Neuron (in vitro differentiated cells): ENCODE results near the gene NPFFR2.
"Not testable (repeated sequence)": the region's sequence is repeated elsewhere in the genome, so short reads cannot be mapped to it uniquely, and the experiment has no call there.

Experiments
- H2AFZ ChIP-seq: one replicate; pipeline ENCODE4 v1.6.1; 2013; ENCODE audit warnings: low read depth, mild to moderate bottlenecking, inconsistent platforms, low read length, moderate library complexity
- H3K27me3 ChIP-seq: one replicate; pipeline ENCODE4 v1.6.1; 2013; ENCODE audit warnings: low read length; ENCODE audit not compliant: insufficient read depth
- H3K36me3 ChIP-seq: one replicate; pipeline ENCODE4 v1.6.1; 2013; ENCODE audit warnings: low read length; ENCODE audit not compliant: insufficient read depth
- H3K4me1 ChIP-seq: one replicate; pipeline ENCODE4 v1.6.1; 2013; ENCODE audit warnings: low read length; ENCODE audit not compliant: insufficient read depth
- H3K4me3 ChIP-seq: 2 replicates; pipeline ENCODE4 v1.5.1; 2013; ENCODE audit warnings: mild to moderate bottlenecking, low read length, moderate library complexity
- H3K9me3 ChIP-seq: one replicate; pipeline ENCODE4 v1.6.1; 2013; ENCODE audit warnings: low read length

The NPFFR2 gene

DNA sequence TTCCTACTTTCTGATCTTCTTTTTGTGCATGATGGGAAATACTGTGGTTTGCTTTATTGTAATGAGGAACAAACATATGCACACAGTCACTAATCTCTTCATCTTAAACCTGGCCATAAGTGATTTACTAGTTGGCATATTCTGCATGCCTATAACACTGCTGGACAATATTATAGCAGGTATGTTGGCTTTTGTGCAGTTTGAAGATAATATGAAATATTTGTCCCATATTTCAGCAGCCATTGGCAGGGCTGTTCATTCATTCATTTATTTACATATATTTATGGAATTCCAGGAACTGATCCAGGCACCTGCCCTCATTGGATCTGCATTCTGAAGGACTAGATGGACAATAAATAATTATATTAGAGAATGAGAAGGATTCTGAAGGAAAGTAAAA is 96.9 kb downstream of the NPFFR2 start:
- Histone ChIP-seq H3K4me1 (no peaks in the 10 kb centered on the region), H3K9me3 (no peaks in the 10 kb centered on the region), H3K36me3 (no peaks in the 10 kb centered on the region), H3K27me3 (no peaks in the 10 kb centered on the region), H3K4me3 (no peak overlapping the region), H2AFZ (no peak overlapping the region)

DNA sequence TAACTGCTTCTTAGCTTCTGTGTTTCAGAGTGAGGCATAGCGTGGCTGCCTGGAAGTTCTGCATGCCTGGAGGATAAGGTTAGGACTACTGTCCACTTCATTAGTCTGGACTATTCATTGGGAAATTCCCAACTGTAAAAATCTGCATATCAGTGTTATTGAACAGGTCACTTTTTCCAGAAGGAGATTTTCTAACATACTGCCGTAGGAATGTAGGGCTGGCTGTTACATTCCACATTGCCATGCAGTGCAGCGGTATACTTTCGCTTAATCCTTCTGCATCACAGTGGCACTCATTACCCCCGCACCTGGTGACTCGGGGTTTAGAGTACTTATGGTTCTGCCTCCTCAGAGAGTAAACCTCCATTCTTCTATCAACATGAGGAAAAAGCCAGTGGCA is 104.6 kb downstream of the NPFFR2 start:
- no peak overlapping the region for H2AFZ ChIP-seq
- H3K27me3 ChIP-seq: no peaks in the 10 kb centered on the region
- H3K4me3 ChIP-seq: no peak overlapping the region
- no peaks in the 10 kb centered on the region for H3K4me1 ChIP-seq
- H3K36me3 ChIP-seq: no peaks in the 10 kb centered on the region
- H3K9me3 ChIP-seq: no peaks in the 10 kb centered on the region

DNA sequence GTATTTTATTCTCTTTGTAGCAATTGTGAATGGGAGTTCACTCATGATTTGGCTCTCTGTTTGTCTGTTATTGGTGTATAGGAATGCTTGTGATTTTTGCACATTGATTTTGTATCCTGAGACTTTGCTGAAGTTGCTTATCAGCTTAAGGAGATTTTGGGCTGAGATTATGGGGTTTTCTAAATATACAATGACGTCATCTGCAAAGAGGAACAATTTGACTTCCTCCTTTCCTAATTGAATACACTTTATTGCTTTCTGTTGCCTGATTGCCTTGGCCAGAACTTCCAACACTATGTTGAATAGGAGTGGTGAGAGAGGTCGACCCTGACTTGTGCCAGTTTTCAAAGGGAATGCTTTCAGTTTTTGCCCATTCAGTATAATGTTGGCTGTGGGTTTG is 108.2 kb downstream of the NPFFR2 start:
- not testable (repeated sequence) for H3K27me3 ChIP-seq, H2AFZ ChIP-seq, H3K36me3 ChIP-seq, H3K4me1 ChIP-seq, H3K4me3 ChIP-seq, H3K9me3 ChIP-seq

DNA sequence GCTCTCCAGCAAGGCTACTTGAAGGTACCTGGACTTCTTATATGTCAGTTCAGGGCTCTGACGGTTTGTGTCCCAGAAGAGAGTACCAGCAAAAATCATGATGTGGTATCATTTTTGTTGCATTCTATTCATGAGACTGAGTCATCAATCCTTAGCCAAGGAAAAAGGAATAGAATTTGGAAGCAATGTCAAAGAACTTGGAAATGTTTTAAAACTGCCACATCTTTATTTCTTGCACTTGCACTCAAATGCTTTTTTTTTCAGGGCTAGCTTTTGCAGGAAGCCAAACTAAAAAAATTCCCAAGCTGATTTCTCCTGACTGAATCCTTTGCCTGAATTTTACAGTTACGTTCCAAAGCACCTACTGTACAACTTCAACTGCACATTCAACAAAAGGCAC is 112.4 kb downstream of the NPFFR2 start:
- Histone ChIP-seq H3K36me3 (no peaks in the 10 kb centered on the region), H3K4me1 (no peaks in the 10 kb centered on the region), H2AFZ (no peak overlapping the region), H3K4me3 (no peak overlapping the region), H3K9me3 (no peaks in the 10 kb centered on the region), H3K27me3 (no peaks in the 10 kb centered on the region)

DNA sequence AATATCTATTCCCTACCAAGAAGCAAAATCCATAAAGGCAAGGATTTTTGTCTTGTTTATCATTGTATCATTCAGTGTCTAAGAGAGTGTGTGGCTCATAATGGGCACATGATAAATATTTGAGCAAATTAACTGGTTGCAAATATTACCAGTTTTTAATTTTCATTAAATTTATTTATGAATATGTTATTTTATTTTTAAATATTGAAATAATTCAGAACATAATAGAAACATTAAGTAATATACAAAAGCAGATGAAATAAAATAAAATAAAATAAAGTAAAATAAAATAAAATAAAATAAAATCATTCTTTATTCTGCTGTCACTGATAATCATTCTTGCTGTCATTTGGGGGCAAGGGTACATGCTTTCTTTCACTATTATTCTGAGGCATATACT is 120.9 kb downstream of the NPFFR2 start:
- H3K4me3 ChIP-seq: no peak overlapping the region
- no peaks in the 10 kb centered on the region for H3K4me1 ChIP-seq
- H2AFZ ChIP-seq: no peak overlapping the region
- H3K27me3 ChIP-seq: no peaks in the 10 kb centered on the region
- H3K9me3 ChIP-seq: no peaks in the 10 kb centered on the region
- H3K36me3 ChIP-seq: no peaks in the 10 kb centered on the region

DNA sequence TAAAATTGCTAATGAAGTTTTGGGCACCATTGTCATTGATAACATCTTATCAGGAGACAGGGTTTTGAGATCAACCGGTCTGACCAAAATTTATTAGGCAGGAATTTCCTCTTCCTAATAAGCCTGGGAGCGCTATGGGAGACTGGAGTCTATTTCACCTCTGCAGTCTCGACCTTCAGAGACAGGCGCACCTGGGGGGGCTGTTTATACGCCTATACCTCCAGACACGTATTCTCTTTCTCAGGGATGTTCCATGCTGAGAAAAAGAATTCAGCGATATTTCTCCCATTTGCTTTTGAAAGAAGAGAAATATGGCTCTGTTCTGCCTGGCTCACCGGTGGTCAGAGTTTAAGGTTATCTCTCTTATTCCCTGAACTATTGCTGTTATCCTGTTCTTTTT is 121.8 kb downstream of the NPFFR2 start:
- H3K4me3 ChIP-seq, H3K9me3 ChIP-seq, H3K36me3 ChIP-seq, H3K27me3 ChIP-seq, H3K4me1 ChIP-seq, H2AFZ ChIP-seq: not testable (repeated sequence)

DNA sequence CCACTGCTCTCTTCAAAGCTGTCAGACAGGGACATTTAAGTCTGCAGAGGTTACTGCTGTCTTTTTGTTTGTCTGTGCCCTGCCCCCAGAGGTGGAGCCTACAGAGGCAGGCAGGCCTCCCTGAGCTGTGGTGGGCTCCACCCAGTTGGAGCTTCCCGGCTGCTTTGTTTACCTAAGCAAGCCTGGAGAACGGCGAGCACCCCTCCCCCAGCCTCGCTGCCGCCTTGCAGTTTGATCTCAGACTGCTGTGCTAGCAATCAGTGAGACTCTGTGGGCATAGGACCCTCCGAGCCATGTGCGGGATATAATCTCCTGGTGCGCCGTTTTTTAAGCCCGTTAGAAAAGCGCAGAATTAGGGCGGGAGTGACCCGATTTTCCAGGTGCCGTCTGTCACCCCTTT is 137.5 kb downstream of the NPFFR2 start:
- not testable (repeated sequence) for H2AFZ ChIP-seq, H3K9me3 ChIP-seq, H3K4me1 ChIP-seq, H3K36me3 ChIP-seq, H3K4me3 ChIP-seq, H3K27me3 ChIP-seq

DNA sequence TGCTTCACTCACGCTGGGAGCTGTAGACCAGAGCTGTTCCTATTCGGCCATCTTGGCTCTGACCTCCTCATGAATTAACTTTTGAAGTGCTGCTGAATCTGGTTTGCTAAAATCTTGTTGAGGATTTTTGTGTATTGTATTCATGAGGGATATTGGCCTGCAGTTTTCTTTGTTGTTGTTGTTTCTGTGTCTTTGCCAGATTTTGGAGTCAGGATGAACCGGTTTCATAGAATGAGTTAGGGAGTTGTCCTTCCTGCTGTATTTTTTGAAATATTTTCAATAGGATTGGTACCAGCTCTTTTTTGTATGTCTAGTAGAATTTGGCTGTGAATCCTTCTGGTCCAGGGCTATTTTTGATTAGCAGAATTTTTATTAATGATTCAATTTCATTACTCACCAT is 138.1 kb downstream of the NPFFR2 start:
- no peak overlapping the region for H2AFZ ChIP-seq
- no peak overlapping the region for H3K4me3 ChIP-seq
- H3K4me1 ChIP-seq: no peaks in the 10 kb centered on the region
- H3K36me3 ChIP-seq: no peaks in the 10 kb centered on the region
- no peaks in the 10 kb centered on the region for H3K27me3 ChIP-seq
- no peaks in the 10 kb centered on the region for H3K9me3 ChIP-seq

DNA sequence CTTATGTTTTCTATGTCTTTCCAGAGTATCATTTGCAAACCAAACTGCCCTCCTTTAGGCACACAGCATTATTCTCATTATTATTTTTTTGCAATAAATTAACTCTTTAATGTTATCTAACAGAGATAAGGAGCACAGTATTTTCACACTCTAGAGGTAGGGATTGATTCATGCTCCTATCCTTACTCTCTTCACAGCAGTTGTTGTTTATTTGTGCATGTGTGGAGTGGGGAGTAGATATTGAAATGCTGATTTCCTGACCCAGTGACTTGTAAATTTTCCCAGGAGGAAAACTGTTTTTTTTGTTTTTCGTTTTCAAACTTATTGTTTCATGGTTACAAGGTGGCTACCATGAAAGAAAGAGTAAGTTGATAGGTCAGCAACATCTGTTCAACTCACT is 140.0 kb downstream of the NPFFR2 start:
- Histone ChIP-seq H3K4me3 (no peak overlapping the region), H3K4me1 (no peaks in the 10 kb centered on the region), H3K36me3 (no peaks in the 10 kb centered on the region), H3K27me3 (no peaks in the 10 kb centered on the region), H3K9me3 (no peaks in the 10 kb centered on the region), H2AFZ (no peak overlapping the region)

DNA sequence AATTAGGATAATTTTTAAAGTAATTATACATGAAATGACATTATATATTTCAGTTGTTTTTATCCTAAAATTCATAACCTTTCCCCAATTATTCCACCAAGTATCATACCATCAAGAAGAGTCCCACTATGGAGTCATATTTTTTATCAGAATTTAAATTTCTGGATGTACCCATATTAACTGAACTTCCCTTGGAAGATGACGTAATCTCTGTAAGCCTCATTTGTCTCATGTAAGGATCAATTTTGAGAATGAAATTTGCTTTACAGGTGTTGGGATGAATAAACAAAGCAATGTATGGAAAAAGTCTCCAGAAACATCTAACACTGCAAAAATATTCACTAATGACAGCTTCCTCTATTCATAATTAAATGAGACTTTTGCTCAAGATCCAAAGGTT is 147.5 kb downstream of the NPFFR2 start:
- Histone ChIP-seq H3K36me3 (no peaks in the 10 kb centered on the region), H3K27me3 (no peaks in the 10 kb centered on the region), H3K4me1 (no peaks in the 10 kb centered on the region), H3K9me3 (no peaks in the 10 kb centered on the region), H2AFZ (no peak overlapping the region), H3K4me3 (no peak overlapping the region)

DNA sequence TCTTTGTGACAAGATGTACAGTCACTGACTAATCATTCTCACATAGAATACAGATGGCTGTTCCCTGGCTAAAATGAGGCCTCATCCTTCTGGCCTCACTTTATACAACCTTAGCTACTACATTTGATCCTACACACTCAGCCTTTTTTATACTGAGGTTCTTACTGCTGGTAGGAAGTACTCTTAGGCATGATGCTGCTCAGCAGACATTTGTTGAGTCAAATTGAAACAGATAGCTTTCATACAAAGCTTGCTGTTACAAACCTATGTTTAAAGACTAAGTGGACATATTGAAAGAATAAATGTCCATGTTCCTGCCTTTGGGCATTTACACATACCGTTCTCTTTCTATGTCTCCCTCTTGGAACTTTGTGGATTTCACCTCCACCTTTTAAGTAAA is 154.9 kb downstream of the NPFFR2 start:
- Histone ChIP-seq H3K4me1 (no peaks in the 10 kb centered on the region), H3K36me3 (no peaks in the 10 kb centered on the region), H2AFZ (no peak overlapping the region), H3K4me3 (no peak overlapping the region), H3K27me3 (no peaks in the 10 kb centered on the region), H3K9me3 (no peaks in the 10 kb centered on the region)

DNA sequence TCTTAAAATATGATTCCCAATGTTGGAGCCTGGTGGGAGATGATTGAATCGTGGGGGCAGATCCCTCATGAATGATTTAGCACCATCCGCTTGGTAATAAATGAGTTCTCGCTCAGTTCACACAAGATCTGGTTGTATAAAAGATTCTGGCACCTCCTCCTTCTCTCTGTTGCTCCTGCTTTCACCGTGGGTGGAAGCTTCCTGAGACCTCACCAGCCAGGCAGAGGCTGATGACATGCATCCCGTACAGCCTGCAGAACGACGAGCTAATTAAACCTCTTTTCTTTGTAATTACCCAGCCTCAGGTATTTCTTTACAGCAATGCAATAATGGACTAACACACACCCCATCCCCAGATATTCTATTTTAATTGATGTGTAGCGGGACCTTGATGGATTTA is 162.2 kb downstream of the NPFFR2 start:
- H2AFZ ChIP-seq: no peak overlapping the region
- H3K4me1 ChIP-seq: no peaks in the 10 kb centered on the region
- H3K4me3 ChIP-seq: no peak overlapping the region
- no peaks in the 10 kb centered on the region for H3K36me3 ChIP-seq
- no peaks in the 10 kb centered on the region for H3K27me3 ChIP-seq
- H3K9me3 ChIP-seq: no peaks in the 10 kb centered on the region

DNA sequence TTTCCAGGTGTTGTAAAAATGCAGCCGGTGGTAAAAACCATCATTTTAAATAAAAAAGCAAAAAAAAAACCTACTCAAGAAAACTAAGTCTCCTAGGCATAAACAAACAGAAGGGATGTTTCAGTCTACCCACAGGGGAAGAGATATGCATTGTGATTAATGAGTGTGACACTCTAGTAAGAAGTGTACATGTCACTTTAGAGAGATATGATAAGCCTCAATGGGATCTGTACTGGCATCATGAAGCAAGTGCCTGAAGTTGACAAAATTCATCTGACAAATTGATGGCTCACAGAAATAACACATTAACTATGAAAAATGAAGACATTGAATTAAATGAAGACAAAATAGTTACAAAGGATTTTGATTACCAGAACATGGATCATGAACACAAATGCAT is 162.7 kb downstream of the NPFFR2 start:
- Histone ChIP-seq H3K4me3 (no peak overlapping the region), H3K4me1 (no peaks in the 10 kb centered on the region), H3K9me3 (no peaks in the 10 kb centered on the region), H3K27me3 (no peaks in the 10 kb centered on the region), H2AFZ (no peak overlapping the region), H3K36me3 (no peaks in the 10 kb centered on the region)
